Measurements from ENCODE around the gene EPN3. TPM values are rescaled to one million over a fixed set of nuclear protein-coding genes. Genes with fewer than 3 reads are reported as not detected.

The EPN3 gene
- total RNA-seq, 4 donors from 2014 or later, result not detected

GRCh38 chr17:50519141-50519834, 13.2 kb upstream of the EPN3 start:
- Histone ChIP-seq H3K36me3 (no peaks in the 10 kb centered on the region), H3K4me3 (no peak overlapping the region), H3K4me1 (peaks cover 9 to 18% (median 11%) of the 10 kb centered on the region in 4 donors), H3K27ac (replicated peaks in 1 of 4) (no peak overlapping the region), H3K27me3 (no peaks in the 10 kb centered on the region), H3K9me3 (no peaks in the 10 kb centered on the region)
- no peak for DNase-seq (ENCODE audit: extremely low spot score)
- WGBS, result 89% methylated on average over 8 of the region's 8 CpGs
- TF ChIP-seq POLR2A (IDR thresholded peaks at IDR 0.05; ENCODE audit: low read depth) (no peak), POLR2AphosphoS5 (IDR thresholded peaks at IDR 0.05) (no peak), EP300 (IDR thresholded peaks at IDR 0.05) (no peak)
- TF ChIP-seq, protein P1, sequence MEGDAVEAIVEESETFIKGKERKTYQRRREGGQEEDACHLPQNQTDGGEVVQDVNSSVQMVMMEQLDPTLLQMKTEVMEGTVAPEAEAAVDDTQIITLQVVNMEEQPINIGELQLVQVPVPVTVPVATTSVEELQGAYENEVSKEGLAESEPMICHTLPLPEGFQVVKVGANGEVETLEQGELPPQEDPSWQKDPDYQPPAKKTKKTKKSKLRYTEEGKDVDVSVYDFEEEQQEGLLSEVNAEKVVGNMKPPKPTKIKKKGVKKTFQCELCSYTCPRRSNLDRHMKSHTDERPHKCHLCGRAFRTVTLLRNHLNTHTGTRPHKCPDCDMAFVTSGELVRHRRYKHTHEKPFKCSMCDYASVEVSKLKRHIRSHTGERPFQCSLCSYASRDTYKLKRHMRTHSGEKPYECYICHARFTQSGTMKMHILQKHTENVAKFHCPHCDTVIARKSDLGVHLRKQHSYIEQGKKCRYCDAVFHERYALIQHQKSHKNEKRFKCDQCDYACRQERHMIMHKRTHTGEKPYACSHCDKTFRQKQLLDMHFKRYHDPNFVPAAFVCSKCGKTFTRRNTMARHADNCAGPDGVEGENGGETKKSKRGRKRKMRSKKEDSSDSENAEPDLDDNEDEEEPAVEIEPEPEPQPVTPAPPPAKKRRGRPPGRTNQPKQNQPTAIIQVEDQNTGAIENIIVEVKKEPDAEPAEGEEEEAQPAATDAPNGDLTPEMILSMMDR (IDR thresholded peaks at IDR 0.05), result no peak
- intact Hi-C loops (cut with DNase I), result no loop called here

DNA sequence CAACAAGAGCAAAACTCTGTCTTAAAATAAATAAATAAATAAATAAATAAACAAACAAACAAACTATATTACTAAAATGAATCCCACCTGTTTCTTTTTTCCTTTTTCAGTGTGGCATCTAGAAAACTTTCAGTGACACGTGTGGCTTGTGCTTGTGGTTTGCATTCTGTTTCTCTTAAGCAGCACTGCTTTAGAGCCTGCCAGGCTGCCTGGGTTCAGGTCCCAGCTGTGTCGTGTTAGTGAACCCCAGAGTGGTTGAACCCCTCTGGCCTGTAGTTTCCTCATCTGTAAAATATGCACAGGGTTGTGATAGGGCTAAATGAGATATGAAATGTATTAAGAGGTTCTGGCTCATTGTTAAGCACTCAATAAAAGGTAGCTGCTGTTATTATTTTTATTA, 12.1 kb upstream of the EPN3 start:
- 95% methylated on average over 2 of the region's 2 CpGs for WGBS

GRCh38 chr17:50521514-50521913, 11.0 kb upstream of the EPN3 start:
- TF ChIP-seq POLR2A (IDR thresholded peaks at IDR 0.05; ENCODE audit: low read depth) (no peak), EP300 (IDR thresholded peaks at IDR 0.05) (no peak), POLR2AphosphoS5 (IDR thresholded peaks at IDR 0.05) (no peak)
- TF ChIP-seq, protein P1 (IDR thresholded peaks at IDR 0.05), result no peak
- no peak overlapping the region for H3K27ac ChIP-seq (replicated peaks in 1 of 4)
- DNase-seq (ENCODE audit: extremely low spot score), result no peak
- peaks cover 0 to 5% (median 0%) of the 10 kb centered on the region in 4 donors for H3K4me1 ChIP-seq
- H3K4me3 ChIP-seq, result no peak overlapping the region
- no peaks in the 10 kb centered on the region for H3K36me3 ChIP-seq
- H3K9me3 ChIP-seq, result no peaks in the 10 kb centered on the region
- H3K27me3 ChIP-seq, result no peaks in the 10 kb centered on the region
- WGBS, result 81% methylated on average over 2 of the region's 2 CpGs
- intact Hi-C loops (cut with DNase I), result no loop called here

More for the DNA sequence above, 12.1 kb upstream of the EPN3 start:
- Histone ChIP-seq H3K9me3 (no peaks in the 10 kb centered on the region), H3K27me3 (no peaks in the 10 kb centered on the region), H3K36me3 (no peaks in the 10 kb centered on the region), H3K4me1 (peaks cover 0 to 7% (median 2%) of the 10 kb centered on the region in 4 donors), H3K27ac (replicated peaks in 1 of 4) (no peak overlapping the region), H3K4me3 (no peak overlapping the region)
- intact Hi-C loops (cut with DNase I), result no loop called here
- TF ChIP-seq, protein P1 (IDR thresholded peaks at IDR 0.05), result no peak
- no peak for DNase-seq (ENCODE audit: extremely low spot score)

- H3K9me3 ChIP-seq, result no peaks in the 10 kb centered on the region
- H3K4me3 ChIP-seq, result no peak overlapping the region
- H3K4me1 ChIP-seq, result peaks cover 0 to 5% (median 0%) of the 10 kb centered on the region in 4 donors
- TF ChIP-seq POLR2AphosphoS5 (IDR thresholded peaks at IDR 0.05), result no peak
- no peak for TF ChIP-seq EP300 (IDR thresholded peaks at IDR 0.05)
- TF ChIP-seq, protein P1 (IDR thresholded peaks at IDR 0.05), result no peak
- no peak for TF ChIP-seq POLR2A (IDR thresholded peaks at IDR 0.05; ENCODE audit: low read depth)
- intact Hi-C loops (cut with DNase I), result no loop called here
- no peak for DNase-seq (ENCODE audit: extremely low spot score)
- 93% methylated on average over 10 of the region's 10 CpGs for WGBS
- H3K27ac ChIP-seq (replicated peaks in 1 of 4), result no peak overlapping the region
- no peaks in the 10 kb centered on the region for H3K27me3 ChIP-seq
- H3K36me3 ChIP-seq, result no peaks in the 10 kb centered on the region
These were observed 9.8 kb upstream of the EPN3 start for GRCh38 chr17:50522766-50523165.

DNA sequence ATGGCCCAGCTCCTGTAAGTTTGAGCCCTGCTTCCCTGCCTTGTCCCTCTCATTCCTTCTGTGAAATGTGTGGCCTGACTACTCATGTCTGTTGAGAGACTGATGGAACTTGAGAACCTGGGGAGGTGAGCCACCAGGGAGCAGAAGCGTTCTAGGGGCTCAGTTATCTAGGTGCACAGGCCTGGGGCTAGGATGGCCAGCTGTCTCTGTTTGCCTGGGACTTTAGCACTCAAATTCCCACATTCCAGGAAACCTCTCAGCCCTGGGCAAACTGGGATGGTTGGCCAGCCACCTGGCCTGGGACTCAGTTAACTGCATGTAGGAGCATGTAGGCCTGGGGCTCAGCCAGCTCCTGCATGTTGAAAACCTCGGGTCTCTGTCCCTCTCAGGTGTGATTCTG, 9.3 kb upstream of the EPN3 start:
- H3K27me3 ChIP-seq, result peaks cover 0 to 2% (median 0%) of the 10 kb centered on the region in 4 donors
- intact Hi-C loops (cut with DNase I), result no loop called here
- H3K4me3 ChIP-seq, result no peak overlapping the region
- peaks cover 0 to 5% (median 0%) of the 10 kb centered on the region in 4 donors for H3K4me1 ChIP-seq
- no peak for DNase-seq (ENCODE audit: extremely low spot score)
- TF ChIP-seq EP300 (IDR thresholded peaks at IDR 0.05) (no peak), POLR2A (IDR thresholded peaks at IDR 0.05; ENCODE audit: low read depth) (no peak), POLR2AphosphoS5 (IDR thresholded peaks at IDR 0.05) (no peak)
- TF ChIP-seq, protein P1 (IDR thresholded peaks at IDR 0.05), result no peak
- 94% methylated on average over 2 of the region's 2 CpGs for WGBS
- H3K36me3 ChIP-seq, result no peaks in the 10 kb centered on the region
- H3K27ac ChIP-seq (replicated peaks in 1 of 4), result no peak overlapping the region
- H3K9me3 ChIP-seq, result no peaks in the 10 kb centered on the region
